NB4 (cell line): ENCODE results near the gene NRXN3.

Source experiments
- DNase-seq: peaks from one replicate; pipeline ENCODE4 v3.0.0; 2010; ENCODE audit warnings: low read depth
- H3K4me3 ChIP-seq: one replicate; pipeline ENCODE4 v1.5.1; 2011; ENCODE audit warnings: mild to moderate bottlenecking, low read depth, low read length, moderate library complexity
- CTCF ChIP-seq: IDR thresholded peaks from one replicate; pipeline ENCODE4 v1.5.1; 2012; ENCODE audit warnings: low read depth, low read length
- MYC ChIP-seq: IDR thresholded peaks from 2 replicates; pipeline ENCODE4 v1.6.1; 2011; ENCODE audit warnings: low read depth, low read length
- POLR2A ChIP-seq: IDR thresholded peaks from 2 replicates; pipeline ENCODE4 v1.6.1; 2011; ENCODE audit warnings: mild to moderate bottlenecking; ENCODE audit not compliant: insufficient read length; ENCODE audit errors: extremely low read depth
- TF ChIP-seq, protein P1 (sequence below): IDR thresholded peaks from 2 replicates; pipeline ENCODE4 v1.6.1; 2011; ENCODE audit warnings: low read depth, low read length

The NRXN3 gene

DNA sequence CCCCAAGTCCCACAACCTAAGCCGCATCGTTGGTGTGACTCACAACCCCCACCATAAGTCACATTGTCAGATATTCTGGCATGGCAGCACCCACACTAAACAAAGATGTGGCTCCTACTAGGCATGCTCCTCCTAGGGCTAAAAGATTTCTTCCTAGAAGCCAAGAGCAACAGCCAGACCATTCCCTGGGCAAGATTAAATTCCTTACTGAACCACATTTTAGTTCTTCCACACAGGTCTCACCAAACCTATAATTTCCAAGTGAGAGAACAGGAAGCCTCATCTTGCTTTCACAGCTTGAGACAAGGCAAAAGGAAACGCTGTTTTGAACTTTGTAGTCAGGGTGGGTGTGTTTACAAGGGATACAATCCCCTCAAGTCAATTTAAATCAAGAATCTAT lies 1408.3 kb downstream of the NRXN3 start:
- H3K4me3 ChIP-seq: no peak overlapping the region
- no peak for DNase-seq
- TF ChIP-seq CTCF (no peak), POLR2A (no peak), MYC (no peak)
- TF ChIP-seq, protein P1, sequence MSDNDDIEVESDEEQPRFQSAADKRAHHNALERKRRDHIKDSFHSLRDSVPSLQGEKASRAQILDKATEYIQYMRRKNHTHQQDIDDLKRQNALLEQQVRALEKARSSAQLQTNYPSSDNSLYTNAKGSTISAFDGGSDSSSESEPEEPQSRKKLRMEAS: no peak

- TF ChIP-seq POLR2A (no peak), MYC (no peak), CTCF (no peak)
- TF ChIP-seq, protein P1: no peak
- no peak for DNase-seq
- no peak overlapping the region for H3K4me3 ChIP-seq
Observed at GRCh38 chr14:79580414-79580813, 1410.2 kb downstream of the NRXN3 start.

DNA sequence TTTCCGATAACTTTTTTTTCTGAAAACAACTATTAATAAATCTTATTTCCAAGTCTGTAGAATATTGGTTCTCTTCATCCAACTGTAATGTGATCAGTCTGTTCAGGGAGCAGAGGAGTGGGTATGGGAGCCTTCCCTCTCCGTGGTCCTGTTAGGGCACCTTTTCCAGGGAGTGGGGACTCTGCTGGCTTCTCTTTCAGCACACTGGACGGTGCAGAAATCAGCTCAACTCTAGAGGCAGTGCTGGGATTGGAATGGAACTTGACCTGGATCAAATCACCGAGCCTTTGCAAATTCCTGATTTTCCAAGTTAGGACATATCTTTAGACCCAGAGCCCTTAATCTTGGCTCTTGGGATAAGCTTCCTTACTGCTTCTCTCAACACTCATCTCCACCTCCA lies 1410.7 kb downstream of the NRXN3 start:
- no peak overlapping the region for H3K4me3 ChIP-seq
- TF ChIP-seq POLR2A: no peak
- TF ChIP-seq, protein P1: no peak
- no peak for TF ChIP-seq CTCF
- no peak for TF ChIP-seq MYC
- DNase-seq: no peak

GRCh38 chr14:79581912-79582576 lies 1411.9 kb downstream of the NRXN3 start:
- no peak for TF ChIP-seq POLR2A
- TF ChIP-seq, protein P1: no peak
- TF ChIP-seq CTCF: no peak
- TF ChIP-seq MYC: no peak
- H3K4me3 ChIP-seq: no peak overlapping the region
- DNase-seq: no peak

GRCh38 chr14:79583738-79584408 lies 1413.7 kb downstream of the NRXN3 start:
- DNase-seq: no peak
- no peak overlapping the region for H3K4me3 ChIP-seq
- TF ChIP-seq MYC: no peak

GRCh38 chr14:79584679-79585078 lies 1414.5 kb downstream of the NRXN3 start:
- TF ChIP-seq POLR2A (no peak), MYC (no peak), CTCF (no peak)
- no peak overlapping the region for H3K4me3 ChIP-seq
- no peak for DNase-seq
